Measurements from ENCODE around the gene XRRA1.

DNA sequence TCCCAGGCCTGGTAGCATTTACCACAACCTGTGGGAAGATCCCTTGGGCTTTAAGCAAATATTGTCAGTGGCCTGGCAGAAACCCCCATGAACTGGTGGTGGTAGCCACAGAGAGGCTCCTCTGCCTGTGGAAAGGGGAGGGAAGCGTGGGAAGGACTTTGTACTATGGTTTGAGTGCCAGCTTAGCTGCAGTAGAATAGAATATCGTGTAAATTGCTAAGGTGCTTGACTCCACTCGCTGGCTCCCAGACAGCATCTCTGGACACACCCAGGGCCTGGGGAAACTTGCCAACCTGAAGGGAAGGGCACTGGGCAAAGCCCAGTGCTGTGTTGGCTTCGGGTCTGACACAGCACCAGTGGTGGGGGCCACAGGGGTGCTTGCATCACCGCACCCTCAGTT, 52.6 kb downstream of the XRRA1 start:
- TF ChIP-seq CTCF (conservative IDR thresholded peaks at IDR 0.05) (no peak), EZH2 (IDR thresholded peaks at IDR 0.05; ENCODE audit: low read depth) (no peak)

Measured in PC-9 (cell line).